Measurements from ENCODE around the gene LRIG1.

The LRIG1 gene

GRCh38 chr3:66396161-66396760, 104.6 kb downstream of the LRIG1 start:
- H3K36me3 ChIP-seq (ENCODE audit: control insufficient read depth, low read length) = peaks cover 98% of the 10 kb centered on the region

GRCh38 chr3:66395635-66396034, 105.2 kb downstream of the LRIG1 start:
- Histone ChIP-seq H3K36me3 (ENCODE audit: control insufficient read depth, low read length) (peaks cover 97% of the 10 kb centered on the region), H3K4me3 (ENCODE audit: low read length) (no peak overlapping the region), H3K9me2 (replicated peaks; ENCODE audit: control insufficient read depth, low read length) (no peaks in the 10 kb centered on the region), H3K27me3 (ENCODE audit: control insufficient read depth, low read length) (no peaks in the 10 kb centered on the region), H3K9me3 (ENCODE audit: control insufficient read depth, insufficient read depth, low read length) (no peaks in the 10 kb centered on the region), H3K4me1 (ENCODE audit: control insufficient read depth, low read length) (peaks cover 39% of the 10 kb centered on the region), H3K4me2 (ENCODE audit: low read length) (no peak overlapping the region), H3F3A (ENCODE audit: control insufficient read depth, insufficient read depth) (peaks cover 9% of the 10 kb centered on the region), H3K79me2 (ENCODE audit: control insufficient read depth, low read length) (peaks cover 20% of the 10 kb centered on the region), H3K27ac (ENCODE audit: low read depth, low read length) (no peak overlapping the region), H4K20me1 (ENCODE audit: control insufficient read depth, insufficient read depth, low read depth, low read length) (0 out of 2 replicates have a peak, but pooled peaks cover 4% of the 10 kb centered on the region)
- TF ChIP-seq CTCF (IDR thresholded peaks at IDR 0.05; ENCODE audit: low read depth, low read length, poor library complexity, severe bottlenecking) (no peak), EZH2phosphoT487 (IDR thresholded peaks at IDR 0.05; ENCODE audit: borderline replicate concordance, low read length) (no peak)

More at GRCh38 chr3:66396161-66396760, 104.6 kb downstream of the LRIG1 start:
- Histone ChIP-seq H4K20me1 (ENCODE audit: control insufficient read depth, insufficient read depth, low read depth, low read length) (0 out of 2 replicates have a peak, but pooled peaks cover 4% of the 10 kb centered on the region), H3K79me2 (ENCODE audit: control insufficient read depth, low read length) (peaks cover 22% of the 10 kb centered on the region), H3K27me3 (ENCODE audit: control insufficient read depth, low read length) (no peaks in the 10 kb centered on the region), H3F3A (ENCODE audit: control insufficient read depth, insufficient read depth) (peaks cover 2% of the 10 kb centered on the region), H3K4me2 (ENCODE audit: low read length) (no peak overlapping the region), H3K4me3 (ENCODE audit: low read length) (no peak overlapping the region), H3K27ac (ENCODE audit: low read depth, low read length) (no peak overlapping the region), H3K4me1 (ENCODE audit: control insufficient read depth, low read length) (peaks cover 33% of the 10 kb centered on the region), H3K9me3 (ENCODE audit: control insufficient read depth, insufficient read depth, low read length) (no peaks in the 10 kb centered on the region), H3K9me2 (replicated peaks; ENCODE audit: control insufficient read depth, low read length) (no peaks in the 10 kb centered on the region)
- TF ChIP-seq EZH2phosphoT487 (IDR thresholded peaks at IDR 0.05; ENCODE audit: borderline replicate concordance, low read length) (no peak), CTCF (IDR thresholded peaks at IDR 0.05; ENCODE audit: low read depth, low read length, poor library complexity, severe bottlenecking) (no peak)

GRCh38 chr3:66394753-66395249, 106.0 kb downstream of the LRIG1 start:
- H4K20me1 ChIP-seq (ENCODE audit: control insufficient read depth, insufficient read depth, low read depth, low read length) = 0 out of 2 replicates have a peak, but pooled peaks cover 4% of the 10 kb centered on the region
- H3K4me3 ChIP-seq (ENCODE audit: low read length) = no peak overlapping the region
- H3K4me2 ChIP-seq (ENCODE audit: low read length) = no peak overlapping the region
- peaks cover 93% of the 10 kb centered on the region for H3K36me3 ChIP-seq (ENCODE audit: control insufficient read depth, low read length)
- no peak for TF ChIP-seq CTCF (IDR thresholded peaks at IDR 0.05; ENCODE audit: low read depth, low read length, poor library complexity, severe bottlenecking)
- TF ChIP-seq EZH2phosphoT487 (IDR thresholded peaks at IDR 0.05; ENCODE audit: borderline replicate concordance, low read length) = no peak
- peaks cover 14% of the 10 kb centered on the region for H3F3A ChIP-seq (ENCODE audit: control insufficient read depth, insufficient read depth)
- H3K9me2 ChIP-seq (replicated peaks; ENCODE audit: control insufficient read depth, low read length) = no peaks in the 10 kb centered on the region
- peaks cover 48% of the 10 kb centered on the region for H3K4me1 ChIP-seq (ENCODE audit: control insufficient read depth, low read length)
- peaks cover 12% of the 10 kb centered on the region for H3K79me2 ChIP-seq (ENCODE audit: control insufficient read depth, low read length)
- H3K27ac ChIP-seq (ENCODE audit: low read depth, low read length) = no peak overlapping the region
- H3K27me3 ChIP-seq (ENCODE audit: control insufficient read depth, low read length) = no peaks in the 10 kb centered on the region
- no peaks in the 10 kb centered on the region for H3K9me3 ChIP-seq (ENCODE audit: control insufficient read depth, insufficient read depth, low read length)
